Measurements from ENCODE around the gene MOV10L1.

- TF ChIP-seq, protein P1, sequence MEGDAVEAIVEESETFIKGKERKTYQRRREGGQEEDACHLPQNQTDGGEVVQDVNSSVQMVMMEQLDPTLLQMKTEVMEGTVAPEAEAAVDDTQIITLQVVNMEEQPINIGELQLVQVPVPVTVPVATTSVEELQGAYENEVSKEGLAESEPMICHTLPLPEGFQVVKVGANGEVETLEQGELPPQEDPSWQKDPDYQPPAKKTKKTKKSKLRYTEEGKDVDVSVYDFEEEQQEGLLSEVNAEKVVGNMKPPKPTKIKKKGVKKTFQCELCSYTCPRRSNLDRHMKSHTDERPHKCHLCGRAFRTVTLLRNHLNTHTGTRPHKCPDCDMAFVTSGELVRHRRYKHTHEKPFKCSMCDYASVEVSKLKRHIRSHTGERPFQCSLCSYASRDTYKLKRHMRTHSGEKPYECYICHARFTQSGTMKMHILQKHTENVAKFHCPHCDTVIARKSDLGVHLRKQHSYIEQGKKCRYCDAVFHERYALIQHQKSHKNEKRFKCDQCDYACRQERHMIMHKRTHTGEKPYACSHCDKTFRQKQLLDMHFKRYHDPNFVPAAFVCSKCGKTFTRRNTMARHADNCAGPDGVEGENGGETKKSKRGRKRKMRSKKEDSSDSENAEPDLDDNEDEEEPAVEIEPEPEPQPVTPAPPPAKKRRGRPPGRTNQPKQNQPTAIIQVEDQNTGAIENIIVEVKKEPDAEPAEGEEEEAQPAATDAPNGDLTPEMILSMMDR (IDR thresholded peaks at IDR 0.05): no peak
- TF ChIP-seq POLR2A (IDR thresholded peaks at IDR 0.05): no peak
Measured at GRCh38 chr22:50165436-50166123, 75.8 kb downstream of the MOV10L1 start.

Measured in thyroid gland (tissue), 4 donors.